ENCODE measurements around the gene KDM3A. TPM values are rescaled to one million over a fixed set of nuclear protein-coding genes. Genes with fewer than 3 reads are reported as not detected.

KDM3A gene
- total RNA-seq, 1 donor from 2014 or later, result 76.2 TPM

DNA sequence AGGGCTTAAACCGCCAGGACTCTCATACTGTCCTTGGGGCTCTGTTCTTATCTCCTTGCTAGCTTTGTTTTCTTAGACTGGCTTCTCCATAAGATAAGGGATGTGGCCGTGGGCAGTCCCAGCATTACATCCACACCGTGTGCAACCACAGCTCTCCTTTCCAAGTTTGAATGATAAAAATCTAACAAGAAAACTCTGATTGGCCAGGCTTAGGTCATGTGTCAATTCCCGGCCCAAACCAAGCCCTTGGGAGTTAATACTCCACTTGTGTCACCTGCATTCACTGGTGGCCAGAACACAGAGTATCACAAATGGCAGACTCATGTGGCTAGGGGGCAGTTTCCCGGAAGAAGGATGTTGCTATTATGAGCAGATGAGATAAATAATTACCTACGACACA lies 43.2 kb upstream of the KDM3A start:
- Histone ChIP-seq H3K4me2 (ENCODE audit: low read length) (no peak overlapping the region), H3K4me3 (ENCODE audit: insufficient read depth, low read depth, low read length) (no peak overlapping the region), H3K27ac (ENCODE audit: low read depth, low read length) (no peak overlapping the region), H3K9ac (ENCODE audit: low read length) (no peak overlapping the region), H3K9me3 (ENCODE audit: insufficient read depth, low read depth, low read length) (no peaks in the 10 kb centered on the region), H2AFZ (ENCODE audit: low read depth, low read length) (no peak overlapping the region), H3K4me1 (ENCODE audit: insufficient read depth, low read length) (peaks cover 8% of the 10 kb centered on the region), H3K27me3 (ENCODE audit: insufficient read depth, low read length) (peaks cover 2% of the 10 kb centered on the region), H3K36me3 (ENCODE audit: insufficient read depth, low read length) (no peaks in the 10 kb centered on the region), H4K20me1 (ENCODE audit: insufficient read depth, low read length) (no peaks in the 10 kb centered on the region), H3K79me2 (ENCODE audit: insufficient read depth, low read length) (no peaks in the 10 kb centered on the region)
- Mint-ChIP-seq H3K4me3 (ENCODE audit: unreplicated experiment) (no peak overlapping the region), H3K36me3 (ENCODE audit: low read depth, unreplicated experiment) (no peaks in the 10 kb centered on the region), H3K9me3 (ENCODE audit: unreplicated experiment) (no peaks in the 10 kb centered on the region), H3K4me1 (ENCODE audit: low read depth, unreplicated experiment) (peaks cover 26% of the 10 kb centered on the region), H3K27me3 (ENCODE audit: low read depth, unreplicated experiment) (no peaks in the 10 kb centered on the region), H3K27ac (ENCODE audit: unreplicated experiment) (peak overlapping the region; percentile 49)
- no peak for FAIRE-seq
- DNase-seq (ENCODE audit: low read depth), result peak; percentile 4
- no peak for TF ChIP-seq EZH2 (IDR thresholded peaks at IDR 0.05; ENCODE audit: insufficient read depth, low read length)
- TF ChIP-seq, protein P1, sequence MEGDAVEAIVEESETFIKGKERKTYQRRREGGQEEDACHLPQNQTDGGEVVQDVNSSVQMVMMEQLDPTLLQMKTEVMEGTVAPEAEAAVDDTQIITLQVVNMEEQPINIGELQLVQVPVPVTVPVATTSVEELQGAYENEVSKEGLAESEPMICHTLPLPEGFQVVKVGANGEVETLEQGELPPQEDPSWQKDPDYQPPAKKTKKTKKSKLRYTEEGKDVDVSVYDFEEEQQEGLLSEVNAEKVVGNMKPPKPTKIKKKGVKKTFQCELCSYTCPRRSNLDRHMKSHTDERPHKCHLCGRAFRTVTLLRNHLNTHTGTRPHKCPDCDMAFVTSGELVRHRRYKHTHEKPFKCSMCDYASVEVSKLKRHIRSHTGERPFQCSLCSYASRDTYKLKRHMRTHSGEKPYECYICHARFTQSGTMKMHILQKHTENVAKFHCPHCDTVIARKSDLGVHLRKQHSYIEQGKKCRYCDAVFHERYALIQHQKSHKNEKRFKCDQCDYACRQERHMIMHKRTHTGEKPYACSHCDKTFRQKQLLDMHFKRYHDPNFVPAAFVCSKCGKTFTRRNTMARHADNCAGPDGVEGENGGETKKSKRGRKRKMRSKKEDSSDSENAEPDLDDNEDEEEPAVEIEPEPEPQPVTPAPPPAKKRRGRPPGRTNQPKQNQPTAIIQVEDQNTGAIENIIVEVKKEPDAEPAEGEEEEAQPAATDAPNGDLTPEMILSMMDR (IDR thresholded peaks at IDR 0.05; ENCODE audit: insufficient read depth, low read depth, low read length), result no peak

DNA sequence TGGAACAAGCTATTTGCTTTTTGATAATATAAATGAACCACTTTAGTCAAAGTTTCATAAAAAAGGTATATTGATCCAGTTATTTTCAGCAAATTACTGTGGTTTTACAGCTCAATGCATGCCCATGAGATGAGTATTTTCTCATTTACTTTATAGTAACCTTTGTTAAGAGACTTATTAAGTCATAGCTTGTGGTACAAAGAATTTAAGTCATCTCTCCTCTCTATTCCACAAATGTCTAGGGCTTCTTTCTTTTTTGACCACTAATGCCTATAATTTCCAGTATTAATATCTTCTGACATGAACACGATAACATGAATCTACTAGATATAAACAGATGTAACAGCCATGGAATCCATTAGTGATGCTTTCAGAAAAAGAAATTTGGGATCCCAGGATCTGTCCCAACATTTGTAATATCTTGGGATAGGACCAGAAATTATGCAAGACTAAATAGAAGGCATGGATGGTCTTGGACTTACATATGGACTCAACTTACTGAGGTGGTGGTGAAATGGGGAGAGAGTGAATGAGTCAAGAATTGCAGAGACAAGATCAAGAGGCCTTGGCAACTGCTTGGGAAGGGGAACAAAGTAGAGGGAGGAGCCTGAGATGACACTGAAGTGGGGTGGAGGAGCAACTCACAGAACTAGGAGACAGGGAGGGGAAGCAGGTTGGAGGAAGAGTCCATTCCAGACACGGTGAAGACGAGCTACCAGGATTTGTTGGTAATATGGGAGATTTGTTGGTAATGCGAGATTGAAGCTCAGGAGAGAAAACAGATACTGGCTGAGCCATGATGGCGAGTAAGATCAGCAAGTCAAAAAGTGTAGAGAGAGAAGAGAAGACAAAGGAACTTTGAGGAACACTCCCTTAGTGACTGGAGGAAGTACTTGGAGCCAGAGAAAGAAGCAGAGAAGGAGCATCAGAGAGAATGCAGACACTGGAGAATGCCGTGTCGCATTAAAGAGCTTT lies 42.4 kb upstream of the KDM3A start:
- no peaks in the 10 kb centered on the region for H3K36me3 Mint-ChIP-seq (ENCODE audit: low read depth, unreplicated experiment)
- peak; percentile 55 for DNase-seq (ENCODE audit: low read depth)
- H3K4me3 Mint-ChIP-seq (ENCODE audit: unreplicated experiment), result no peak overlapping the region
- H3K9me3 ChIP-seq (ENCODE audit: insufficient read depth, low read depth, low read length), result no peaks in the 10 kb centered on the region
- peaks cover 23% of the 10 kb centered on the region for H3K4me1 Mint-ChIP-seq (ENCODE audit: low read depth, unreplicated experiment)
- H3K4me2 ChIP-seq (ENCODE audit: low read length), result no peak overlapping the region
- H3K27ac ChIP-seq (ENCODE audit: low read depth, low read length), result no peak overlapping the region
- H3K9me3 Mint-ChIP-seq (ENCODE audit: unreplicated experiment), result no peaks in the 10 kb centered on the region
- TF ChIP-seq EZH2 (IDR thresholded peaks at IDR 0.05; ENCODE audit: insufficient read depth, low read length), result no peak
- TF ChIP-seq, protein P1 (IDR thresholded peaks at IDR 0.05; ENCODE audit: insufficient read depth, low read depth, low read length), result no peak
- no peaks in the 10 kb centered on the region for H3K27me3 Mint-ChIP-seq (ENCODE audit: low read depth, unreplicated experiment)
- no peak overlapping the region for H3K9ac ChIP-seq (ENCODE audit: low read length)
- H4K20me1 ChIP-seq (ENCODE audit: insufficient read depth, low read length), result no peaks in the 10 kb centered on the region
- peaks cover 2% of the 10 kb centered on the region for H3K27me3 ChIP-seq (ENCODE audit: insufficient read depth, low read length)
- no peak overlapping the region for H3K4me3 ChIP-seq (ENCODE audit: insufficient read depth, low read depth, low read length)
- H3K4me1 ChIP-seq (ENCODE audit: insufficient read depth, low read length), result peaks cover 5% of the 10 kb centered on the region
- H2AFZ ChIP-seq (ENCODE audit: low read depth, low read length), result no peak overlapping the region
- no peak for FAIRE-seq
- H3K79me2 ChIP-seq (ENCODE audit: insufficient read depth, low read length), result no peaks in the 10 kb centered on the region
- no peaks in the 10 kb centered on the region for H3K36me3 ChIP-seq (ENCODE audit: insufficient read depth, low read length)
- H3K27ac Mint-ChIP-seq (ENCODE audit: unreplicated experiment), result peak overlapping the region; percentile 19

DNA sequence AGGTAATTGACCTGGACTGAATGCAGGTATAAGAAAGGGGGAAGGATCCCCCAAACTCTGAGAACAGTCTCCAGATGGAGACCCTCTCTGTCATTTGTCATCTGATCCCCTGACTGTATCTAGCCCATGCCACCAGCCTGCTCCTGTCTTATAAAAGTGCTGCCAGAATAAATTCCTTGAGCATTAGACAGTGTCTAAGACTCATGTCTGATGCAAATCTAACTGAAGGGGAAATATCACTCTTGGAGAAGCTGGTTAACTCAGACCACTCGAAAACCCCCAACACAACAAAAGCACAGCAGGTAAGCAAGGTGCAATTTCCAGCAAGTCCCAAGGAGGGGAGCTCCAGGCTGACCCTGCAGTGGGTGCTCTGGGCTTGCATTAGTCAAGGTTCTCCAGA lies 40.9 kb upstream of the KDM3A start:
- H3K27ac Mint-ChIP-seq (ENCODE audit: unreplicated experiment), result peak overlapping the region; percentile 19

More for the DNA sequence above, 40.9 kb upstream of the KDM3A start:
- Histone ChIP-seq H3K79me2 (ENCODE audit: insufficient read depth, low read length) (no peaks in the 10 kb centered on the region), H3K27me3 (ENCODE audit: insufficient read depth, low read length) (peaks cover 2% of the 10 kb centered on the region), H3K36me3 (ENCODE audit: insufficient read depth, low read length) (no peaks in the 10 kb centered on the region), H3K9ac (ENCODE audit: low read length) (no peak overlapping the region), H3K4me3 (ENCODE audit: insufficient read depth, low read depth, low read length) (no peak overlapping the region), H4K20me1 (ENCODE audit: insufficient read depth, low read length) (no peaks in the 10 kb centered on the region), H3K4me1 (ENCODE audit: insufficient read depth, low read length) (peaks cover 3% of the 10 kb centered on the region), H3K9me3 (ENCODE audit: insufficient read depth, low read depth, low read length) (no peaks in the 10 kb centered on the region), H3K27ac (ENCODE audit: low read depth, low read length) (no peak overlapping the region), H2AFZ (ENCODE audit: low read depth, low read length) (no peak overlapping the region), H3K4me2 (ENCODE audit: low read length) (no peak overlapping the region)
- FAIRE-seq, result no peak
- no peak for TF ChIP-seq EZH2 (IDR thresholded peaks at IDR 0.05; ENCODE audit: insufficient read depth, low read length)
- TF ChIP-seq, protein P1 (IDR thresholded peaks at IDR 0.05; ENCODE audit: insufficient read depth, low read depth, low read length), result no peak
- Mint-ChIP-seq H3K36me3 (ENCODE audit: low read depth, unreplicated experiment) (no peaks in the 10 kb centered on the region), H3K4me3 (ENCODE audit: unreplicated experiment) (no peak overlapping the region), H3K4me1 (ENCODE audit: low read depth, unreplicated experiment) (peaks cover 20% of the 10 kb centered on the region), H3K27me3 (ENCODE audit: low read depth, unreplicated experiment) (no peaks in the 10 kb centered on the region), H3K9me3 (ENCODE audit: unreplicated experiment) (no peaks in the 10 kb centered on the region)
- peak; percentile 12 for DNase-seq (ENCODE audit: low read depth)

Data from astrocyte (in vitro differentiated cells and primary cell).